Panc1 (cell line): ENCODE measurements around the gene P2RY8. TPM values are rescaled to one million over a fixed set of nuclear protein-coding genes. Genes with fewer than 3 reads are reported as not detected.
"Not testable (repeated sequence)": the region's sequence is repeated elsewhere in the genome, so short reads cannot be mapped to it uniquely, and the experiment has no call there.

ENCODE experiments used
- ATAC-seq: fragments of 200-7000 bp; cut with Tn5 transposase; 2 replicates; pipeline ENCODE4 v1.9.1; 2020; ENCODE audit warnings: mild to moderate bottlenecking, moderate library complexity
- BruUV-seq: library from RNA; stranded (reverse); fragments of 400-500 nt; replicated peaks from 2 replicates; lab custom pipeline; 2021; lab: Mats Ljungman, UMichigan
- CTCF ChIA-PET: fragments of 300-600 bp; sonication (Branson Sonifier 250); formaldehyde crosslinking; loops from one replicate; lab custom pipeline; 2022; ENCODE audit warnings: antibody characterized with exemption; lab: Charles Lee
- POLR2A ChIA-PET: fragments of 300-600 bp; sonication (Branson Sonifier 250); formaldehyde crosslinking; loops from one replicate; lab custom pipeline; 2022; ENCODE audit warnings: antibody characterized with exemption; lab: Charles Lee
- DNase-seq: peaks from one replicate; pipeline ENCODE4 v3.0.0-alpha.2; 2010; ENCODE audit warnings: low read depth, low spot score
- H3K27ac ChIP-seq: 2 replicates; pipeline ENCODE4 v1.5.1; 2011; ENCODE audit warnings: mild to moderate bottlenecking, low read length, inconsistent platforms
- H3K27me3 ChIP-seq: fragments of 200-500 bp; sonication (Bioruptor generic); 2 replicates; pipeline ENCODE4 v1.6.0; 2014; ENCODE audit warnings: low read length, inconsistent platforms; ENCODE audit not compliant: control insufficient read depth, insufficient read depth
- H3K36me3 ChIP-seq: fragments of 200-500 bp; sonication (Bioruptor generic); 2 replicates; pipeline ENCODE4 v1.5.1; 2014; ENCODE audit warnings: inconsistent platforms, mild to moderate bottlenecking, low read length, moderate library complexity; ENCODE audit not compliant: control insufficient read depth, insufficient read depth
- H3K4me1 ChIP-seq: 2 replicates; pipeline ENCODE4 v1.5.1; 2011; ENCODE audit warnings: inconsistent platforms, mild to moderate bottlenecking, low read length, moderate library complexity; ENCODE audit not compliant: control insufficient read depth, insufficient read depth
- H3K4me3 ChIP-seq, 2 experiments: 2 replicates each; pipeline ENCODE4 v1.5.1; 2011 to 2012; ENCODE audit warnings: low read depth in 2 of 2, low read length in 2 of 2, mild to moderate bottlenecking in 2 of 2, inconsistent platforms in 1 of 2, moderate library complexity in 1 of 2
- H3K9me3 ChIP-seq: fragments of 200-500 bp; sonication (Bioruptor generic); 2 replicates; pipeline ENCODE4 v1.5.1; 2014; ENCODE audit warnings: low read depth, mild to moderate bottlenecking, inconsistent platforms, low read length, moderate library complexity; ENCODE audit not compliant: control insufficient read depth, insufficient read depth
- POLR2AphosphoS5 ChIP-seq: IDR thresholded peaks from 2 replicates; pipeline ENCODE4 v1.6.1; 2012; ENCODE audit warnings: mild to moderate bottlenecking, low read depth, low read length, moderate library complexity
- SIN3A ChIP-seq: IDR thresholded peaks from 2 replicates; pipeline ENCODE4 v1.6.1; 2012; ENCODE audit warnings: low read depth, mild to moderate bottlenecking, low read length, moderate library complexity, borderline replicate concordance; ENCODE audit not compliant: insufficient read depth
- TCF7L2 ChIP-seq: IDR thresholded peaks from 2 replicates; pipeline ENCODE4 v1.6.1; 2011; ENCODE audit warnings: mild to moderate bottlenecking, low read depth, low read length, inconsistent platforms
- in situ Hi-C: cut with HindIII; loops from 2 replicates; pipeline ENCODE4 v1.10.0; 2016; ENCODE audit warnings: low sequenced_read_pairs, low pct_unique_long_range_greater_than_20kb
- intact Hi-C: fragments of 100-400 bp; cut with micrococcal nuclease; formaldehyde crosslinking; loops from one replicate; pipeline ENCODE4 v1.10.0; 2022; ENCODE audit not compliant: unreplicated experiment
- total RNA-seq: library from RNA; stranded (reverse); gene quantifications from one replicate; pipeline ENCODE4 v1.2.1, GENCODE V29; 2021; ENCODE audit not compliant: unreplicated experiment
- TF ChIP-seq, protein P1 (sequence below), 2 experiments: IDR thresholded peaks; 2 replicates each; pipeline ENCODE4 v1.6.1; 2011 to 2012; ENCODE audit warnings: low read depth in 2 of 2, control low read depth in 1 of 2, low read length in 1 of 2, mild to moderate bottlenecking in 1 of 2, moderate library complexity in 1 of 2; ENCODE audit not compliant: insufficient read depth in 1 of 2
- TF ChIP-seq, protein P2 (sequence below): fragments of 450-650 bp; IDR thresholded peaks from 2 replicates; pipeline ENCODE4 v1.5.1; 2017; ENCODE audit warnings: mild to moderate bottlenecking

The P2RY8 gene
- total RNA-seq, 1 experiment from 2014 or later: 0.18 TPM

DNA sequence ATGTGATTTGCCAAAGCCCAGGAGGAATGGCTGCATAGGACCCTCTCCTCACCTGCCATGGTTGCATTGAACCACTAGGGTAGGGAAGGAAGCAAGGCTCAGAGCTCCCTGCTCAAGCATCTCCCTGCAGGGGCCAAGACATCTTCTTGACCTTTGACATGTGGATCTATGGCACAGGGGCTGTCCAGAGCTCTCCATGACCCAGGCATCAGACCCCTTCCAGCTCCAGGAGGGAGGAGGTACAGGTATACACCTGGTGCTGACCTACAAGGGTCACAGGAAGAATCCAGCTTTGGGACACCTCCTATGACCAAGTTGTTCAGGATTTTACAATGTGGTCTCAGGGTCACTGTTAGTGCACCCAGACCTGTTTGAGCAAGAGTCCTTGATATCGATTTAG, 61.1 kb downstream of the P2RY8 start:
- no peak for TF ChIP-seq TCF7L2
- TF ChIP-seq POLR2AphosphoS5: no peak
- TF ChIP-seq, protein P1, sequence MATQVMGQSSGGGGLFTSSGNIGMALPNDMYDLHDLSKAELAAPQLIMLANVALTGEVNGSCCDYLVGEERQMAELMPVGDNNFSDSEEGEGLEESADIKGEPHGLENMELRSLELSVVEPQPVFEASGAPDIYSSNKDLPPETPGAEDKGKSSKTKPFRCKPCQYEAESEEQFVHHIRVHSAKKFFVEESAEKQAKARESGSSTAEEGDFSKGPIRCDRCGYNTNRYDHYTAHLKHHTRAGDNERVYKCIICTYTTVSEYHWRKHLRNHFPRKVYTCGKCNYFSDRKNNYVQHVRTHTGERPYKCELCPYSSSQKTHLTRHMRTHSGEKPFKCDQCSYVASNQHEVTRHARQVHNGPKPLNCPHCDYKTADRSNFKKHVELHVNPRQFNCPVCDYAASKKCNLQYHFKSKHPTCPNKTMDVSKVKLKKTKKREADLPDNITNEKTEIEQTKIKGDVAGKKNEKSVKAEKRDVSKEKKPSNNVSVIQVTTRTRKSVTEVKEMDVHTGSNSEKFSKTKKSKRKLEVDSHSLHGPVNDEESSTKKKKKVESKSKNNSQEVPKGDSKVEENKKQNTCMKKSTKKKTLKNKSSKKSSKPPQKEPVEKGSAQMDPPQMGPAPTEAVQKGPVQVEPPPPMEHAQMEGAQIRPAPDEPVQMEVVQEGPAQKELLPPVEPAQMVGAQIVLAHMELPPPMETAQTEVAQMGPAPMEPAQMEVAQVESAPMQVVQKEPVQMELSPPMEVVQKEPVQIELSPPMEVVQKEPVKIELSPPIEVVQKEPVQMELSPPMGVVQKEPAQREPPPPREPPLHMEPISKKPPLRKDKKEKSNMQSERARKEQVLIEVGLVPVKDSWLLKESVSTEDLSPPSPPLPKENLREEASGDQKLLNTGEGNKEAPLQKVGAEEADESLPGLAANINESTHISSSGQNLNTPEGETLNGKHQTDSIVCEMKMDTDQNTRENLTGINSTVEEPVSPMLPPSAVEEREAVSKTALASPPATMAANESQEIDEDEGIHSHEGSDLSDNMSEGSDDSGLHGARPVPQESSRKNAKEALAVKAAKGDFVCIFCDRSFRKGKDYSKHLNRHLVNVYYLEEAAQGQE (IDR thresholded peaks at IDR 0.05; ENCODE audit: insufficient read depth in 1 of 2, low read depth in 2 of 2, low read length in 1 of 2): no peak
- TF ChIP-seq, protein P2, sequence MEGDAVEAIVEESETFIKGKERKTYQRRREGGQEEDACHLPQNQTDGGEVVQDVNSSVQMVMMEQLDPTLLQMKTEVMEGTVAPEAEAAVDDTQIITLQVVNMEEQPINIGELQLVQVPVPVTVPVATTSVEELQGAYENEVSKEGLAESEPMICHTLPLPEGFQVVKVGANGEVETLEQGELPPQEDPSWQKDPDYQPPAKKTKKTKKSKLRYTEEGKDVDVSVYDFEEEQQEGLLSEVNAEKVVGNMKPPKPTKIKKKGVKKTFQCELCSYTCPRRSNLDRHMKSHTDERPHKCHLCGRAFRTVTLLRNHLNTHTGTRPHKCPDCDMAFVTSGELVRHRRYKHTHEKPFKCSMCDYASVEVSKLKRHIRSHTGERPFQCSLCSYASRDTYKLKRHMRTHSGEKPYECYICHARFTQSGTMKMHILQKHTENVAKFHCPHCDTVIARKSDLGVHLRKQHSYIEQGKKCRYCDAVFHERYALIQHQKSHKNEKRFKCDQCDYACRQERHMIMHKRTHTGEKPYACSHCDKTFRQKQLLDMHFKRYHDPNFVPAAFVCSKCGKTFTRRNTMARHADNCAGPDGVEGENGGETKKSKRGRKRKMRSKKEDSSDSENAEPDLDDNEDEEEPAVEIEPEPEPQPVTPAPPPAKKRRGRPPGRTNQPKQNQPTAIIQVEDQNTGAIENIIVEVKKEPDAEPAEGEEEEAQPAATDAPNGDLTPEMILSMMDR: no peak
- TF ChIP-seq SIN3A: no peak
- in situ Hi-C loops (no loop called here), intact Hi-C loops (no loop called here)
- DNase-seq (no peak), ATAC-seq (no peak)
- H3K36me3 ChIP-seq: no peaks in the 10 kb centered on the region
- H3K9me3 ChIP-seq: no peaks in the 10 kb centered on the region
- H3K4me3 ChIP-seq: no peak overlapping the region
- ChIA-PET CTCF (no interaction called here), POLR2A (no interaction called here)
- no peaks in the 10 kb centered on the region for H3K27me3 ChIP-seq
- no peak overlapping the region for H3K27ac ChIP-seq
- H3K4me1 ChIP-seq: no peaks in the 10 kb centered on the region
- BruUV-seq: no TSS peak

DNA sequence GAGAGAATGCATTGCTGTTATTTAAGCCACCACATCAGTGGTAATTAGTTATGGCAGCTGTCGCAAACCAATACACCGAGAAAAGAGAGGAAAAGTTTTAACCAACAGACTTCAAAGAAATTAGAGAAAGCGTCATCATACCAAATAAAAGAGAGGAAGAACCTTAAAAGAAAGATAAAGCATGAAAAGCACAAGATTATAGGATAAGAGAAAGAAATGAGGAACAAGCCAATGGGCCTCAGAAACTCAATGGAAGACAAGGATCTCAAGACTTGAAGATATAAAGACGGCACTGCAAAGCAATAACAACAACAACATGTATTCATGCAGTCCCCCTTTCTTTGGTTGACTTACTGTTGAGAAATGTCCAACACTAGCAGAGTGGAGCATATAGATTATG, 61.5 kb downstream of the P2RY8 start:
- Histone ChIP-seq H3K4me1 (no peaks in the 10 kb centered on the region), H3K36me3 (no peaks in the 10 kb centered on the region), H3K27me3 (no peaks in the 10 kb centered on the region), H3K4me3 (no peak overlapping the region), H3K27ac (no peak overlapping the region), H3K9me3 (no peaks in the 10 kb centered on the region)
- in situ Hi-C loops: no loop called here
- no TSS peak for BruUV-seq
- DNase-seq (no peak), ATAC-seq (no peak)
- ChIA-PET POLR2A (no interaction called here), CTCF (no interaction called here)
- intact Hi-C loops: no loop called here
- TF ChIP-seq TCF7L2 (no peak), POLR2AphosphoS5 (no peak), SIN3A (no peak)
- TF ChIP-seq, protein P1 (IDR thresholded peaks at IDR 0.05; ENCODE audit: insufficient read depth in 1 of 2, low read depth in 2 of 2, low read length in 1 of 2): no peak
- TF ChIP-seq, protein P2: no peak

DNA sequence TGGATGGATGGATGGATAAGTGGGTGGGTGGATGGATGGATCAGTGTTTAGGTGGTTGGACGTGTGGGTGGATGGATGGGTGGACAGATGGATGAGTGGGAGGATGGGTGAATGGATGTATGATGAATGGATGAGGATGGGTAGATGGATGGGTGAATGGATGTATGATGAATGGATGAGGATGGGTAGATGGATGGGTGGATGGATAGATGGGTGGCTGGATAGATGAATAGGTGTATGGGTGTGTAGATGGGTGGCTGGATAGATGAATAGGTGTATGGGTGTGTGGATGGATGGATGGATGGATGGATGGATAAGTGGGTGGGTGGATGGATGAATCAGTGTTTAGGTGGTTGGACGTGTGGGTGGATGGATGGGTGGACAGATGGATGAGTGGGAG, 62.4 kb downstream of the P2RY8 start:
- H3K4me1 ChIP-seq, intact Hi-C loops, H3K27ac ChIP-seq, in situ Hi-C loops, DNase-seq, BruUV-seq, ATAC-seq, POLR2A ChIA-PET, H3K9me3 ChIP-seq, CTCF ChIA-PET, H3K36me3 ChIP-seq, H3K4me3 ChIP-seq, H3K27me3 ChIP-seq: not testable (repeated sequence)
